DMS53 (cell line): Measurements from ENCODE around the gene ITGAD.
A peak's percentile ranks its signal among the peaks of the same experiment; 100 is the strongest.

Experiments used
- DNase-seq: peaks from one replicate; lab custom pipeline; 2025; lab: John Stamatoyannopoulos, UW

Gene ITGAD

GRCh38 chr16:31475946-31476302 lies 82.8 kb downstream of the ITGAD start:
- peak; percentile 68 for DNase-seq
